DND-41 (cell line): Measurements from ENCODE around the gene GALNT12.

Experiments used
- ATAC-seq: fragments of 200-7000 bp; cut with Tn5 transposase; 3 replicates; pipeline ENCODE4 v1.9.1; 2021; ENCODE audit warnings: low read depth; ENCODE audit not compliant: insufficient read depth
- DNase-seq: peaks from one replicate; pipeline ENCODE4 v3.0.0-alpha.2; 2020
- H2AFZ ChIP-seq: 2 replicates; pipeline ENCODE4 v1.6.0; 2012; ENCODE audit warnings: low read depth, low read length
- H3K27ac ChIP-seq: 2 replicates; pipeline ENCODE4 v1.5.1; 2012; ENCODE audit warnings: low read length, inconsistent platforms
- H3K27me3 ChIP-seq: fragments of 200-600 bp; sonication (generic); 2 replicates; pipeline ENCODE4 v1.6.0; 2012; ENCODE audit warnings: low read length, mild to moderate bottlenecking, inconsistent platforms; ENCODE audit not compliant: insufficient read depth, poor library complexity
- H3K36me3 ChIP-seq: 2 replicates; pipeline ENCODE4 v1.5.1; 2012; ENCODE audit warnings: low read length, inconsistent platforms; ENCODE audit not compliant: insufficient read depth
- H3K4me1 ChIP-seq: 2 replicates; pipeline ENCODE4 v1.5.1; 2012; ENCODE audit warnings: mild to moderate bottlenecking, low read length; ENCODE audit not compliant: insufficient read depth
- H3K4me2 ChIP-seq: 2 replicates; pipeline ENCODE4 v1.6.0; 2012; ENCODE audit warnings: mild to moderate bottlenecking, moderate library complexity, low read length, inconsistent platforms; ENCODE audit not compliant: insufficient read depth
- H3K4me3 ChIP-seq, 2 experiments: fragments of 200-600 bp in 1 of 2; shearing (Covaris generic) in 1 of 2; 2 replicates each; pipeline ENCODE4 v1.5.1; 2012 to 2016; ENCODE audit warnings: inconsistent platforms in 2 of 2, low read length in 2 of 2, mild to moderate bottlenecking in 2 of 2, low read depth in 1 of 2, moderate library complexity in 1 of 2
- H3K79me2 ChIP-seq: 2 replicates; pipeline ENCODE4 v1.6.0; 2012; ENCODE audit warnings: low read length, inconsistent platforms; ENCODE audit not compliant: insufficient read depth
- H3K9ac ChIP-seq: 2 replicates; pipeline ENCODE4 v1.6.0; 2012; ENCODE audit warnings: low read depth, mild to moderate bottlenecking, inconsistent platforms, low read length, moderate library complexity
- H3K9me3 ChIP-seq: 2 replicates; pipeline ENCODE4 v1.5.1; 2012; ENCODE audit warnings: low read length, moderate library complexity, mild to moderate bottlenecking, inconsistent platforms; ENCODE audit not compliant: insufficient read depth, severe bottlenecking
- H4K20me1 ChIP-seq: 2 replicates; pipeline ENCODE4 v1.6.0; 2012; ENCODE audit warnings: low read length; ENCODE audit not compliant: insufficient read depth
- EZH2 ChIP-seq: IDR thresholded peaks from 3 replicates; pipeline ENCODE4 v1.6.1; 2012; ENCODE audit warnings: borderline replicate concordance, low read depth, mild to moderate bottlenecking, moderate library complexity, low read length, inconsistent platforms; ENCODE audit not compliant: severe bottlenecking
- TF ChIP-seq, protein P1 (sequence below): IDR thresholded peaks from 2 replicates; pipeline ENCODE4 v1.5.1; 2012; ENCODE audit warnings: borderline replicate concordance, low read length, moderate library complexity, mild to moderate bottlenecking; ENCODE audit not compliant: poor library complexity, severe bottlenecking; ENCODE audit errors: extremely low read depth

Gene GALNT12

DNA sequence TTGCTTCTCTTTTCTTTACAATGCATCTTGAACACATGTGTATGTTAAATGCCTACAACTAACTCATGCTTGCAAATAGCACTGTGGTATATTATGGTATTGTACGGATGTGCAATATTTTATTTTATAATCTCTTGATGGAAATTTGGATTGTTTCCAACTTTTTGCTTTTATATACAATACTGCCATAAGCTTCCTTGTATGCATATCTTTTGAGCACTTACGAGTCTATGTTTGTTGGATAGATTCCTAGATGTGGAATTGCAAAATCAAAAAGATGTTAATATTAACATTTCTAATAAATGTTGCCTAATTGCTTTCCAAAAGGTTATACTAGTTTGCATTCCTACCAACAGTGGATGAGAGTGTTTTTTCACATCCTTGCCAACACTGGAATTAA lies 3.4 kb upstream of the GALNT12 start:
- no peak overlapping the region for H3K4me2 ChIP-seq
- H3K36me3 ChIP-seq = no peaks in the 10 kb centered on the region
- H3K27me3 ChIP-seq = peaks cover 30% of the 10 kb centered on the region
- H3K27ac ChIP-seq = no peak overlapping the region
- no peak overlapping the region for H2AFZ ChIP-seq
- no peak overlapping the region for H3K4me3 ChIP-seq
- TF ChIP-seq, protein P1, sequence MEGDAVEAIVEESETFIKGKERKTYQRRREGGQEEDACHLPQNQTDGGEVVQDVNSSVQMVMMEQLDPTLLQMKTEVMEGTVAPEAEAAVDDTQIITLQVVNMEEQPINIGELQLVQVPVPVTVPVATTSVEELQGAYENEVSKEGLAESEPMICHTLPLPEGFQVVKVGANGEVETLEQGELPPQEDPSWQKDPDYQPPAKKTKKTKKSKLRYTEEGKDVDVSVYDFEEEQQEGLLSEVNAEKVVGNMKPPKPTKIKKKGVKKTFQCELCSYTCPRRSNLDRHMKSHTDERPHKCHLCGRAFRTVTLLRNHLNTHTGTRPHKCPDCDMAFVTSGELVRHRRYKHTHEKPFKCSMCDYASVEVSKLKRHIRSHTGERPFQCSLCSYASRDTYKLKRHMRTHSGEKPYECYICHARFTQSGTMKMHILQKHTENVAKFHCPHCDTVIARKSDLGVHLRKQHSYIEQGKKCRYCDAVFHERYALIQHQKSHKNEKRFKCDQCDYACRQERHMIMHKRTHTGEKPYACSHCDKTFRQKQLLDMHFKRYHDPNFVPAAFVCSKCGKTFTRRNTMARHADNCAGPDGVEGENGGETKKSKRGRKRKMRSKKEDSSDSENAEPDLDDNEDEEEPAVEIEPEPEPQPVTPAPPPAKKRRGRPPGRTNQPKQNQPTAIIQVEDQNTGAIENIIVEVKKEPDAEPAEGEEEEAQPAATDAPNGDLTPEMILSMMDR = no peak
- no peak for TF ChIP-seq EZH2
- H3K9ac ChIP-seq = no peak overlapping the region
- ATAC-seq (no peak), DNase-seq (no peak)
- no peaks in the 10 kb centered on the region for H3K79me2 ChIP-seq
- no peaks in the 10 kb centered on the region for H3K9me3 ChIP-seq
- no peaks in the 10 kb centered on the region for H4K20me1 ChIP-seq
- H3K4me1 ChIP-seq = no peaks in the 10 kb centered on the region

DNA sequence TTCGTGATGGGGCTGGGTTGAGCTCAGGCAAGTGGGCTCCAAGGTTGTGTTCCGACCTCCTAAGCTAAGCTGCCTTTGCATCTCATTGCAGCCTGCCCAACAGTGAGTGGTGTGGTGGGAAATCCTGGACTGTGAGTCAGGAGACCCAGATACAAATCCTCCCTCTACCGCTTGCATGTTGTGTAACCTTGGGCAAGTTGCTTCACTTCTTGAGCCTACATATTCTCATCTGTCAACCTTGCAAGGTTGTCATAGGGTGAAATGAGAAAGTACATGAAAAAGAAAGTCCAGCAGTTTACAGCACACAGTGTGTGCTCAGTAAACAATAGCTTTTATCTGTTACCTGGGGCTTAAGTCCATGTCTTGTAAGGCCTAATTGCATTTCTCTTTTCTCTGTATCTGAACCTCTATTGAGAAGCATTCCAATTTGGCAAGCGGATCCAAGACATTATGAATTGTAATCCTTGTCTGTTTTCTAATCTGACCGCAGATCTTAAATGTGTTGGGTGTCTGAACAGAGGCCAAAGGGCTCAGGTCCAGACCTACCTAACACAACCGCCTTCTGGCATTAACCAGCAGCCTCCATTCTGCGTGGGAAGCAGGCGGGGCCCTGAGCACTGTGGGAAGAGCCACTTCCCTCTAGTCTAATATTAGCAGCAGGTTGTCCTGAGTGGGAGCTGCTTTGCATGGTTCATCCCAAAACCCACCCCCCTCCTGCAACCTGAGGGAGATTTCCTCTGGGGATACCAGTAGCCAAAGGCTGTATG lies 1.8 kb upstream of the GALNT12 start:
- no peak overlapping the region for H3K4me2 ChIP-seq
- no peaks in the 10 kb centered on the region for H4K20me1 ChIP-seq
- H3K27me3 ChIP-seq = peaks cover 34% of the 10 kb centered on the region
- no peaks in the 10 kb centered on the region for H3K36me3 ChIP-seq
- H3K9ac ChIP-seq = no peak overlapping the region
- H2AFZ ChIP-seq = no peak overlapping the region
- no peaks in the 10 kb centered on the region for H3K9me3 ChIP-seq
- H3K79me2 ChIP-seq = no peaks in the 10 kb centered on the region
- TF ChIP-seq, protein P1 = no peak
- TF ChIP-seq EZH2 = no peak
- H3K27ac ChIP-seq = no peak overlapping the region
- H3K4me1 ChIP-seq = no peaks in the 10 kb centered on the region
- no peak overlapping the region for H3K4me3 ChIP-seq
- DNase-seq (no peak), ATAC-seq (no peak)

DNA sequence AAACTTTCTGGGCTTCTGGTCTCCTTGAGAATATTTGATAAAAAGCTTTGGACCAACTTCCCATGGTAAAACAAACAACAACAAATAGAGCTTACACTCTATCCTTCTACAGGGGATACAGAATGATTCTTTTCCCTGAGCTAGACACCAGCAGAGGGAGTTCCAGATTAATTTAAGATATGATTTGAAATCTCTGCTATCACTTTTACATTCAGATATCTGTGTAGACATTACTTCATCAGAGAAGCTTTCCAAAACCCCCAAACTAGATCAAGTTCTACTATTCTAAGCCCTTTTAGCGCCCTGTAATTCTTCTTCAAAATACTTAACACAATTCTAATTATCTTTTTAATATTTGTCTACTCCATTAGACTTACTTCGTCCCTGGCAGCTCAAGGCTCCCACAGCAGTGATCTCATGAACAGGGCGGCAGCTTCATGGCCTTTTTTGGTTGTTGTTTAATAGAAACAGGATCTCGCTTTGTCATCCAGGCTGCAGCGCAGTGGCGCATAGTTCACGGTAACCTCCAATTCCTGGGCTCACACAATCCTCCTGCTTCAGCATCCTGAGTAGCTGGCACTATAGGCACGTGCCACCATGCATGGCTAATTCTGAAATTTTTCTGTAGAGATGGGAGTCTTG lies 955 bp upstream of the GALNT12 start:
- Histone ChIP-seq H4K20me1 (no peaks in the 10 kb centered on the region), H3K4me1 (no peaks in the 10 kb centered on the region), H3K9me3 (no peaks in the 10 kb centered on the region), H3K27ac (no peak overlapping the region), H3K79me2 (no peaks in the 10 kb centered on the region), H3K36me3 (no peaks in the 10 kb centered on the region), H3K4me2 (no peak overlapping the region), H3K9ac (no peak overlapping the region), H3K4me3 (no peak overlapping the region), H2AFZ (no peak overlapping the region), H3K27me3 (peaks cover 33% of the 10 kb centered on the region)
- TF ChIP-seq, protein P1 = no peak
- no peak for TF ChIP-seq EZH2
- no peak for DNase-seq
- no peak for ATAC-seq
